GM08714 (cell line): ENCODE measurements around the gene SAP30BP.
"Not testable (repeated sequence)": the region's sequence is repeated elsewhere in the genome, so short reads cannot be mapped to it uniquely, and the experiment has no call there.

Source experiments
- H3K4me3 ChIP-seq: fragments of 200-500 bp; sonication (Bioruptor generic); 2 replicates; pipeline ENCODE4 v1.5.1; 2014; ENCODE audit warnings: mild to moderate bottlenecking, low read length, inconsistent platforms
- ZNF274 ChIP-seq: IDR thresholded peaks from 2 replicates; pipeline ENCODE4 v1.6.1; 2012; ENCODE audit warnings: mild to moderate bottlenecking, low read depth, low read length

SAP30BP gene

DNA sequence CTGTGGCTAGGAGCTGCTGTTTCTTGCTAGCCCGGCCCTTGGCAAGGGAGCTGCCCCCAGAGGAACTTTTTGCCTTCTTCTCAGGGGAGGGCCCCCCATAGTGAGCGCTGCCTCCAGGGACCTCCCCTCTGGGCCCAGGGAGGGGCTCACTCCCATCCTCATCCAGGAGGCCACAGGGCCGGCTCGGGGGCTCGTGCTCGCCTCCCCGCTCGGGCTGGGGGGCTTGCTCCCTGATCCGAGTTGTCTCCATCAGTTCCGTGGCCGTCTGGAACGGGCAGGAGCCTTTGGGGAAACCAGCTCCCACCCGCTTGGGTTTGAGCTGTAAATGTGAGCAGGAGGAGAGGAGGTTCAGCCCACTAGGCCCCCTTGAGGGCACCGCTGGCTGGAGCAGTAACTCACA, 38.0 kb upstream of the SAP30BP start:
- no peak for TF ChIP-seq ZNF274
- no peak overlapping the region for H3K4me3 ChIP-seq

DNA sequence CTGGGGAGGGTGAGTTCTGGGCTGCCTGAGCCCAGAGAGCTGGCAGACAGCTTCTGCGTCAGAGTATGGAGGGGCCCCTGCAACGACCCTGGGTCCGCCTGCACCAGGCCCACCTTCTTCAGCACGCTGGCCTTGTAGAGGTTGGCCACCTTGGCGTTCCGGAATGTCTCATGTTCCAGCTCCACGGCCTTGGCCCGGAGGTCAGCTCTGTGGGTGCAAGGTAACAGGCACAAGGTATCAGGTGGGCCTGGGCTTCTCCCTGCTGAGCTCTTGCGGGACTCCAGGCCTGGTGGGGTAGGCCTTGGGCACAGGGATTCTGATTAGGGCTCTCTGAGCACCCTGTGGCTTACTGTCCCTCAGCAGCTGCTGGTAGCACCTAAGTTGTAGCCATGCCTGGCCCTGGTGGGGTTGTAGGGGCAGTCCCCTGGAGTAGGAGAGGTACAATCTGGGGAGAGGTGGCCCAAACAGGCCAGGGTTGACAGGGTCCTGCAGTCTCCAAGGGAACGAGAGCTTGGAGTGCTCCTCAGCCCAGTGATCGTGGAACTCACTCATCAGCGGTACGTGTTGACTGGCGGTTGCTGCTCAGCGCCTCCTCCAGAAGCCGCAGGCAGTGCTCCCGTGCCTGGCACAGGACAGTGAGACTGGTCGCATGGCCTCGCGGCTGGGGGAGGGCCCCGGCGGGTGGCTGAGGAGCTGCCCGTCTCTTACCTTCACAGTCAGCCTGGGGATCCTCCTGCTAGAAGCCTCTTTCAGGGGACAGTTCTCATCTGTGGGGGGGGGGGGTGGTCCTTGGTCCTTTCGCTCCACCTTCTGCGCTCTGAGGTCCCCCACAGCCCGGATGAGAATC, 36.8 kb upstream of the SAP30BP start:
- no peak for TF ChIP-seq ZNF274
- H3K4me3 ChIP-seq, result no peak overlapping the region

DNA sequence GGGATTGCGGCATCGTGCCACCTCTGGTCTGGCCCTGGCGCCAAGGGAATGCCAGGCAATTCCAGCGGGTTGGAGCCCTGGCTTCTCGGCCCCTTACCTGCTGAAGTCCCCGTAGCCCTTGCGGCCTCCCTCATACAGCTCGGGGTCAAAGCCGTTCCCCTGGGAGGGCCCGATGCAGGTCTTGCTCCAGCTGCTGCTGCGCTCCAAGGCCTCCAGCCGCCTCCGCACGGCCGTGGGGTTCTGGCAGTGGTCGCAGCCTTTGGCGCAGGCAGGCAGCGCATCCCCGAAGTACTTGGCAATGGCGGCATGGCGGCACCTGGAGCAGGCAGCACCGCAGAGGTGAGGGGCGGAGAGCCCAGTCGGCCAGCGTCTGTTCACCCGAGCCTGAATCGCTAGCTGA, 35.8 kb upstream of the SAP30BP start:
- no peak for TF ChIP-seq ZNF274
- H3K4me3 ChIP-seq, result no peak overlapping the region

DNA sequence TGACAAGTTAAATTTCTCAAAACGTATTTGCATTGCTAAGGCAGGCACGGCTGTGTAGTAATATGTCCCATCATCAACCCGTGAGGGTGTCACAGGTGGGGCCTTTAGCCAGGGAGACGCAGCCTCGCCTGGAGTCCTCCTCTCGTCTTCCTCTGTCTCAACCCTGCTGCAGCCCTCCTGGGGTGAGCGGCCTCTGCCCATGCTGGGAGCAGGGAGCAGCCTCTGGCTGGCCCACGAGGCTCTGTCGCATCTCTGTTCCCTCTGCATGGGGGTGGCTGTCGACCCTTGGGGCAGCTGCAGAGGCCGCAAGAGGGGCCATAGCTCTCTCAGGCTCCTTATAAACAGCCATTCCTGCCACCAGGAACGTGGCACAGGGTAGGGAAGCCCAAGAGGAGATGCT, 34.7 kb upstream of the SAP30BP start:
- H3K4me3 ChIP-seq, result no peak overlapping the region
- TF ChIP-seq ZNF274, result no peak

DNA sequence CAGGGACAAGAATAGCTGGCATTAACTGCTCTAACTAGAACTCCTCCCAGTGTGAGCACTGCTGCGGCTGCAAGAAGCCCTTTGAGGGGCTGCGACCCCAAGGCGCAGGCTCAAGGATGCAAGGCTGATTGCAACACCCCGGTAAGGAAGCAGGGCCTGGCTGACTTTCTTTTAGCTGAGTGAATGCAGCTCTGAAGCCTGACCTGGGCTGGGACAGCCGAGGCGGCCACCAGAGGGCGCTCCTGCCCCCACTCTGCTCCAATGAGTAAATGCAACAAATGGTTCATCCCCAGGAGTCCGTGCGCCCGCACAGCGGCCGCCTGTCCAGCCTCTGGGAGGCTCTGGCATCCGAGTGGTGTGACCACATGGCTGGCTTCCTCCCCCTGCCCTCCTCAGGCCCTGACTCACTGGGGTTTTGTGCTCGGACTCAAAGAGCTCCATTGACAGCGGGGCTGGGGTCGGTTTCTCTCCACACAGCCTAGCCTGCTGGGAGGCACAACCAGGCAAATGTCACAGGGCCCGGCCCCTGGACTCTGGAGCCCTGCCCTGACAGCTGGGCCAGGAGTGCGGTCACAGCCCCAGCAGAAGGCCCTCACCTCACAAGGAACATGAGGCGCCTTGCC, 34.2 kb upstream of the SAP30BP start, which contains the start of gene SMIM5:
Gene SMIM5, plus strand, starts transcription at position 572 of the 623 bp plus-strand sequence. CDS start 6,768 bp downstream, outside the sequence.
- TF ChIP-seq ZNF274, result no peak
- H3K4me3 ChIP-seq, result no peak within 1 kb of the TSS

DNA sequence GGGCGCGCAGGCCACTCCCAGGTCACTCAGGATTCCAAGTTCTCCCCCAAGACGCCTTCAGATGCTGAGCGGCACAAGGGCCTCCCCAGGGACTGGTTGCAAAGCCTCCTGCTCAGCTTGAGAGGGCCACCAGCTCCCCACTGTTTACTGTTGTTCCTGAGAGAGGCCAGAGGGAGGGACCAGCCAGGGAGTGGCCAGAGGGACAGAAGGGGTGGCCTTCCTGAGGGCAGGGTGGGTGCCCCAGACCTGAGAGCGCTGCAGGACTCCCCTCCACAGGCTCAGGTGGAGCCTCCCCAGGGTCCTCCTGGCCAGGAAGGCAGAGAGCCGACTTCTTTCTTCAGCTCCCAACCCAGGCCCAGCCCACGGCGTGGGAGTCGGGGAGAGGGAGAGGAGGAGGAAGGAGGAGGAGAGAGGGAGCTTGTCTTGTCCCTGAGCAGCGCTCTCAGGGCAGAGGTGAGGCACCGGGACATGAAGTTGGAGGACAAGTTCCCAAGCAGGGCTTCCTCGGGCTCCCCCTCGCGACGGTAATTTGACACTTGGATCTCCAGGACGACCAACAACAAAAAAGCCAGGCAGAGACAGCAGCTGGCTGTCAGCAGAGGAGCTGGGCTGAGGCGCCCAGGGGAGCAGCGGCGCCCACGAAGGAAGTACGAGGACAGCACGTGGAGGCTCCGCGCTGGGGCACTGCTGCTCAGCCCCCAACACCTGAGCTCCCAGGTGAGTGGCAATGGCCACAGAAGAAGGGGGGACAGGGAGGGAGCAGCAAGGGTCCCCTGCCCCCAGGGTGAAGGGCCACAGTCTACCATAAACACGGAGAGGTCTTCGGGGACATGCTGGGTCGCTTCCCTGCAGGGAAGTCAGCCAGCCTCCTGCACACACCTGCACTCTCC, 33.4 kb upstream of the SAP30BP start:
- TF ChIP-seq ZNF274, result no peak
- no peak overlapping the region for H3K4me3 ChIP-seq

DNA sequence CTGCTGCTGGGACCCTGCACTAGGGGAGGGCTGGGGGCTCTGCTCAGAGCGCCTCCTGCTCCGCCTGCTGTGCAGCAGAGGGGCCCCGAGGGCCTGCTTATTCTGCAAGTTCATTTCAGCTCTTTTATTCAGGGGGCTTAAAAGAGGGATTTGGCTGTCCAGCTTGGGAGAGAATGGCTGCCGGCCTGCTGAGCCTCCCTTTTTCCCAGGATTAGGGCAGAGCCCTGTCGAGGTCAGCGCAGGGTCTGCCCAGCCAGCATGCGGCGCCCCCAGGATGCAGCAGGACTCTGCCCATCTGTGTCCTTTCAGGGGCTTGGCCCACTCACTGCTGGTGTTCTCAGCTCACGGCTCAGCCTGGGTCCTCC, 32.8 kb upstream of the SAP30BP start:
- TF ChIP-seq ZNF274, result no peak
- H3K4me3 ChIP-seq, result no peak overlapping the region

DNA sequence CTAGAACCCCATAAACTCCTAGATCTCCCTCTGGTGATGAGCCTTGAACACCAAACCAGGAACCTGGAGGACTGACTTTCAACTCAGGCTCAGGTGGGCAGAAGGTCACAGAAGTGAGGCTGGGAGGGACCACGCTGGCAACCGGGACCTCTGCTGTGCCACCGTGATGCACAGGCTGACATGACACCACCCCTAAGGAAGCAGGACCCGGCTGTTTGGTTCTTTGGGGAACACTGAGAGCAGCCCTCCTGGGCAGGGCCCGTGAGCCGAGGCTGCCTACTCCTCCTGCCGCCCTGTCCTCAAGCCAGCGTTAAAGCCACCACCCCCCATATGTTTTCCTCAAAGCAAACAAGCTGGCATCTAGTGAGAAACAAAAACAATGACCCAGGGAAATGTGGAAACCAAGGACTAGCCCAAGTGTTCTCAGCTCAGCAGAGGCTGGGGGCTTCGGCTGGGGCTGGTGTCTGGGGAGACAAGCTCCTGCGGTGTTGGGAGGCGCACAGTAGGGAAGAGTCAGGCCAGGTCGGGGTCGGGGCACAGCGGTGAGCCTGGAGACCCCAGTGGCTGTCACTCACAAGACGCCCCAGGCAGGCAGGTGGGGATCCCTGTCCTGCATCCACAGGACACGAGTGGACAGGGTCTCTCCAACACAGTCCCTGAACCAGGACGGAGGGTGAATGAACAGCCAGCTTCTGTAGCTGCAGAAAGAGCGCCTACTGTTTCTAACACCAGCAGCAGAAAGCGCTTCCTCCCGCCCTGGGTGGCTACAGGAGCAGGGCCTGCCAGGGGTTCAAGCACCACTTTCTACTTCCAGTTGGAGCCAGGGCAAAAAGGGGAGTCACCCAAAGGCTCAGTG, 32.2 kb upstream of the SAP30BP start:
- no peak for TF ChIP-seq ZNF274
- H3K4me3 ChIP-seq, result no peak overlapping the region

DNA sequence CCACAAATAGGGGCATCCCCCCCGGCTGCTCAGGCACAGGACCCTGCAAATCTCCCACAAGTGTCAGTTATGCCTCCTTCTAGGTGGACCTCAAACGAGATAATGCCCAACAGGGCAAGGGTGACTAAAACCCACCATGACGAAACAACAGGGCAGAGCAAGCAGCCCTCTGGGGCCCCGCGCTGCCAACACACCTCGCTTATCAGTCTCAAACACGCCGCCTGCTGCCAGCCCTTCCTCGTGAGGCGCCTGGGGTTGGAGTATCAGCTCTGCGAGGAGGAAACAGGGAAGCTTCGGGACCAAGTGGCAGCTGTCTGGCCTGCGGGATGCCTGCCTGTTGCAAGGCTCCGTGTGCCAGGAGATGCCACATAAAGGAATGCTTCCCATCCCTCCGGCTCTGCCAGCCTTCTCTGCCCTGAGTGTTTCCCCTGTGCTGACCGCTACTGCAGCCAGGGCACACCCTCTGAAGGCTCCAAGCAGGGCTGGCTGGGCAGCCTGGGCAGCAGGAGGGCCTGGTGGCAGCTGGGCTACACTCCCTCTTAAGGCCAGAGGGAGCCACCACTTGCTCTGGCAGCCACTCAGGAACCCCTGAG, 31.4 kb upstream of the SAP30BP start:
- TF ChIP-seq ZNF274, result no peak
- no peak overlapping the region for H3K4me3 ChIP-seq

DNA sequence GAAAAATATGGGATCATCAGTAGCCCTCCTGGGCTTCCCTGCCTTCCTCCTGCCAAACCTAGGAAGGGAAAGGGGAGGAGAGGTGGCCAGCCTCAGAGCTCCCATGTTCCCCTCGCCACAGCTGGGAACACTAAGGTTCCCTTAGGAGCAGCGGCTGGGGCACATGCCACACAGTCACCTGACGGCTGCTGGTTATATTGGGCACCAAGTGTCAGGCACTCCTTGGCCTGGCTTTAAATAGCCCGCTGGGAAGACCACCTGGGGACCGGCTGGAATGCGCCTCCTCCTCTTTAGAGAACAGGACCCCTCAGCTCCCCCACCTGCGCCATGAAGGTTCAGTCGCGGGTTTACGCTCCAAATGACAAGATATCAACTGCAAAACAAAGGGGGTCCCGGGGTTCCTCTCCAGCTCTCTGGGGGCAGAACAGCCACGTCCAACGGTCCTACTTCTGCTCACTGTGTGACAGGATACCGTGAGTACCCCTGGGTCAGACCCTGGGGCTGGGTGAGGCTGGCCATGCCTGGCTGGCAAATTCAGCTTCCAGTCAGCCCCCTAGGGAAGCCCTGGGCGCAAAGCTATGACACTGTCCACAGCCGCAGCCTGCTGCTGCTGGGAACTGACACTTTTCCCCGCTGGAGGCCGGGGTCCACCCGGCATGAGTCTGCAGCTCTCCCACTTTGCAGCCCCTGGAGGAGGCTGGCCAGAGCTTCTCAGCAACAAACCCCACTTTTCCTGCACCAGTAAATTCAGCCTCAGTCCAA, 30.6 kb upstream of the SAP30BP start:
- TF ChIP-seq ZNF274, result no peak
- H3K4me3 ChIP-seq, result no peak overlapping the region

DNA sequence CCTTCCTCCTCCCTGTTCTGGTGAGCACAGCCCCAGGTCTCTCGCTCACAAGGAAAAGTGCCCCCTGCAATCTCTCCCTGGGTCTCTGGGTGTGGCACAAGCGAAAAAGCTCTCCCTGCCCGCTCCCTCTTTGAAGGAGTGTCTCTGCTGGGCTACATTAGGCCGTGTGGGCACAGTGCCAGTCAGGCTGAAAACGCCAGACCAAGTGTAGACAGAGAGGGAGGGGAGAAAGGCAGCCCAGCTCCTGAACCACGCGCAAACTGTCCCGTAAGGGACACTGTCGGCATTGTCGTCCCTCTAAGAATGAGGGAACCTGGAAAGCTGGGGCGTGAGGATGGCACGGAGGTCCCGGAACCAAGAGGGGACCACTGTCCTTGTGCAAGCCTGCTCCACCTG, 30.0 kb upstream of the SAP30BP start:
- H3K4me3 ChIP-seq, result no peak overlapping the region
- TF ChIP-seq ZNF274, result no peak

DNA sequence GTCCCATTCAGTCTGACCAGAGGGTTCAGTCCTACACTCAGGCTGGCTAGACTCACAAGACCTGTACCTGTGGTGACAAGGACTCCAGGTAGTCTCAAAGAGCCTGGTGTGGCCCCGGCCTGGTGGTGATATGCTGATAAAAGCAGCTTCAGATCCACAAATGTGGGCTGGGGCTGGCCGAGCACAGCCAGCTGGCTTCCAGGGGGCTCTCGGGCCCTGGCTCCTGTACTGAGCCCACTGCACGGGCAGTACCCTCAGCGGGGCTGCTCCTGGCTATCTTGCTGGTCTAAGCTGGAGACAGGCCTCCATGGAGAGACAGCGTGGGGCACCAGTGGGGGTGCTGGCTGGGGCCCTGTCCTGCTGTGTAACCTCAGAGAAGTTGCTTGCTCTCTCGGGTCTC, 29.6 kb upstream of the SAP30BP start:
- no peak overlapping the region for H3K4me3 ChIP-seq
- no peak for TF ChIP-seq ZNF274

DNA sequence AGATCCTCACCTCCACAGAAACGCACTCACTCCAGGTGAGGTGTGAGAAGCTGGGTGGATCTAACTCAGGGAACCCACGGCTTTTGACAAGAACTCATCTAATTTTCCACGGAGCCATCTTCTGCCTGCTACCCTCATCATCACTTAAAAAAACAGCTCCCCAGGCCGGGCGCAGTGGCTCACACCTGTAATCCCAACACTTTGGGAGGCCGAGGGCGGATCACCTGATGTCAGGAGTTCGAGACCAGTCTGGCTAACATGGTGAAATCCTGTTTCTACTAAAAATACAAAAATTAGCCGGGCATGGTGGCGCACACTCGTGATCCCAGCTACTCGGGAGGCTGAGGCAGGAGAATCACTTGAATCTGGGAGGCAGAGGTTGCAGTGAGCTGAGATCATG, 29.1 kb upstream of the SAP30BP start:
- not testable (repeated sequence) for H3K4me3 ChIP-seq
